Medulla oblongata (tissue), 1 donor: ENCODE data around the gene ZDHHC13.

ENCODE experiments used
- DNase-seq: peaks from one replicate; pipeline ENCODE4 v3.0.0-alpha.2; 2015; ENCODE audit errors: extremely low spot score

Gene ZDHHC13

GRCh38 chr11:19116971-19117759 lies at the start of gene ZDHHC13:
TSS of gene ZDHHC13 (plus strand) at chr11:19117168. CDS start at chr11:19117250, 82 bp downstream.
- peak; percentile 93 for DNase-seq

GRCh38 chr11:19071255-19071654 lies 45.7 kb upstream of the ZDHHC13 start:
- DNase-seq: peak; percentile 82

GRCh38 chr11:19072464-19072863 lies 44.5 kb upstream of the ZDHHC13 start:
- DNase-seq: no peak

GRCh38 chr11:19073454-19074415 lies 43.2 kb upstream of the ZDHHC13 start:
- no peak for DNase-seq

GRCh38 chr11:19075636-19076035 lies 41.3 kb upstream of the ZDHHC13 start:
- DNase-seq: no peak

- peak; percentile 69 for DNase-seq
Observed at GRCh38 chr11:19076744-19077589, 40.0 kb upstream of the ZDHHC13 start.

GRCh38 chr11:19077965-19078364 lies 39.0 kb upstream of the ZDHHC13 start:
- no peak for DNase-seq

- peak; percentile 72 for DNase-seq
Observed at GRCh38 chr11:19079643-19080440, 37.1 kb upstream of the ZDHHC13 start.

- DNase-seq: peak; percentile 27
Observed at GRCh38 chr11:19080579-19080993, 36.4 kb upstream of the ZDHHC13 start.

GRCh38 chr11:19083166-19083565 lies 33.8 kb upstream of the ZDHHC13 start:
- DNase-seq: no peak

GRCh38 chr11:19084661-19085315 lies 32.2 kb upstream of the ZDHHC13 start:
- no peak for DNase-seq

GRCh38 chr11:19087658-19088057 lies 29.3 kb upstream of the ZDHHC13 start:
- DNase-seq: no peak

GRCh38 chr11:19088791-19089190 lies 28.2 kb upstream of the ZDHHC13 start:
- DNase-seq: no peak

- no peak for DNase-seq
Observed at GRCh38 chr11:19089421-19089820, 27.5 kb upstream of the ZDHHC13 start.

GRCh38 chr11:19091366-19091765 lies 25.6 kb upstream of the ZDHHC13 start:
- DNase-seq: no peak

- no peak for DNase-seq
Observed at GRCh38 chr11:19092342-19092741, 24.6 kb upstream of the ZDHHC13 start.

- DNase-seq: no peak
Observed at GRCh38 chr11:19092850-19093249, 24.1 kb upstream of the ZDHHC13 start.

- DNase-seq: no peak
Observed at GRCh38 chr11:19093976-19094375, 23.0 kb upstream of the ZDHHC13 start.

GRCh38 chr11:19094859-19095258 lies 22.1 kb upstream of the ZDHHC13 start:
- DNase-seq: no peak

GRCh38 chr11:19099093-19099492 lies 17.9 kb upstream of the ZDHHC13 start:
- DNase-seq: no peak
